Measurements from ENCODE around the gene FBXO48. TPM values are rescaled to one million over a fixed set of nuclear protein-coding genes. Genes with fewer than 3 reads are reported as not detected.

FBXO48 gene
- total RNA-seq, 1 donor from 2014 or later, result 1.8 TPM

GRCh38 chr2:68432696-68433658, 34.1 kb downstream of the FBXO48 start:
- ATAC-seq, result peak; percentile 11
- Histone ChIP-seq H3K4me3 (no peak overlapping the region), H3K36me3 (no peaks in the 10 kb centered on the region), H3K4me1 (peaks cover 9% of the 10 kb centered on the region), H3K27me3 (no peaks in the 10 kb centered on the region), H3K9me3 (no peaks in the 10 kb centered on the region), H3K27ac (no peak overlapping the region)
- intact Hi-C loops (cut with DNase I), result no loop called here
- TF ChIP-seq CTCF (IDR thresholded peaks at IDR 0.05), result no peak
- no peak for DNase-seq

- ATAC-seq, result no peak
- DNase-seq, result no peak
- intact Hi-C loops (cut with DNase I), result no loop called here
Observed at GRCh38 chr2:68431316-68431972, 35.6 kb downstream of the FBXO48 start.

GRCh38 chr2:68429311-68429826, 37.7 kb downstream of the FBXO48 start:
- no peaks in the 10 kb centered on the region for H3K9me3 ChIP-seq
- DNase-seq (no peak), ATAC-seq (no peak)
- no peaks in the 10 kb centered on the region for H3K27me3 ChIP-seq
- no peak overlapping the region for H3K4me3 ChIP-seq
- H3K4me1 ChIP-seq, result peaks cover 21% of the 10 kb centered on the region
- no peak for TF ChIP-seq CTCF (IDR thresholded peaks at IDR 0.05)
- H3K27ac ChIP-seq, result no peak overlapping the region
- no peaks in the 10 kb centered on the region for H3K36me3 ChIP-seq
- intact Hi-C loops (cut with DNase I), result no loop called here

More at GRCh38 chr2:68431316-68431972, 35.6 kb downstream of the FBXO48 start:
- Histone ChIP-seq H3K36me3 (no peaks in the 10 kb centered on the region), H3K4me1 (peaks cover 23% of the 10 kb centered on the region), H3K27ac (no peak overlapping the region), H3K9me3 (no peaks in the 10 kb centered on the region), H3K4me3 (no peak overlapping the region), H3K27me3 (no peaks in the 10 kb centered on the region)
- TF ChIP-seq CTCF (IDR thresholded peaks at IDR 0.05), result no peak

GRCh38 chr2:68428746-68429145, 38.3 kb downstream of the FBXO48 start:
- H3K27me3 ChIP-seq, result no peaks in the 10 kb centered on the region
- H3K4me1 ChIP-seq, result peaks cover 21% of the 10 kb centered on the region
- ATAC-seq (no peak), DNase-seq (no peak)
- no peaks in the 10 kb centered on the region for H3K36me3 ChIP-seq
- no peak overlapping the region for H3K4me3 ChIP-seq
- intact Hi-C loops (cut with DNase I), result no loop called here
- H3K9me3 ChIP-seq, result no peaks in the 10 kb centered on the region
- no peak for TF ChIP-seq CTCF (IDR thresholded peaks at IDR 0.05)
- H3K27ac ChIP-seq, result no peak overlapping the region

GRCh38 chr2:68428126-68428525, 39.0 kb downstream of the FBXO48 start:
- Histone ChIP-seq H3K9me3 (no peaks in the 10 kb centered on the region), H3K27ac (no peak overlapping the region), H3K36me3 (no peaks in the 10 kb centered on the region), H3K4me3 (no peak overlapping the region), H3K4me1 (peaks cover 21% of the 10 kb centered on the region), H3K27me3 (no peaks in the 10 kb centered on the region)
- intact Hi-C loops (cut with DNase I), result no loop called here
- ATAC-seq (no peak), DNase-seq (no peak)
- TF ChIP-seq CTCF (IDR thresholded peaks at IDR 0.05), result no peak
